Kidney capillary endothelial cell (primary cell): ENCODE measurements around the gene MAT1A.
"Not testable (repeated sequence)": the region's sequence is repeated elsewhere in the genome, so short reads cannot be mapped to it uniquely, and the experiment has no call there.

ENCODE experiments used
- DNase-seq: peaks from one replicate; pipeline ENCODE4 v3.0.0-alpha.2; 2018; ENCODE audit warnings: low spot score

Gene MAT1A

DNA sequence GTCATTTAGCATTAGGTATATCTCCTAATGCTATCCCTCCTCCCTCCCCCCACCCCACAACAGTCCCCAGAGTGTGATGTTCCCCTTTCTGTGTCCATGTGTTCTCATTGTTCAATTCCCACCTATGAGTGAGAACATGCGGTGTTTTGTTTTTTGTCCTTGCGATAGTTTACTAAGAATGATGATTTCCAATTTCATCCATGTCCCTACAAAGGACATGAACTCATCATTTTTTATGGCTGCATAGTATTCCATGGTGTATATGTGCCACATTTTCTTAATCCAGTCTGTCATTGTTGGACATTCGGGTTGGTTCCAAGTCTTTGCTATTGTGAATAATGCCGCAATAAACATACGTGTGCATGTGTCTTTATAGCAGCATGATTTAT is 66.4 kb downstream of the MAT1A start:
- DNase-seq: not testable (repeated sequence)
